ENCODE results near the gene CNN2. TPM values are rescaled to one million over a fixed set of nuclear protein-coding genes. Genes with fewer than 3 reads are reported as not detected.

CNN2 gene
- total RNA-seq, 1 donor from 2014 or later: 120 TPM

DNA sequence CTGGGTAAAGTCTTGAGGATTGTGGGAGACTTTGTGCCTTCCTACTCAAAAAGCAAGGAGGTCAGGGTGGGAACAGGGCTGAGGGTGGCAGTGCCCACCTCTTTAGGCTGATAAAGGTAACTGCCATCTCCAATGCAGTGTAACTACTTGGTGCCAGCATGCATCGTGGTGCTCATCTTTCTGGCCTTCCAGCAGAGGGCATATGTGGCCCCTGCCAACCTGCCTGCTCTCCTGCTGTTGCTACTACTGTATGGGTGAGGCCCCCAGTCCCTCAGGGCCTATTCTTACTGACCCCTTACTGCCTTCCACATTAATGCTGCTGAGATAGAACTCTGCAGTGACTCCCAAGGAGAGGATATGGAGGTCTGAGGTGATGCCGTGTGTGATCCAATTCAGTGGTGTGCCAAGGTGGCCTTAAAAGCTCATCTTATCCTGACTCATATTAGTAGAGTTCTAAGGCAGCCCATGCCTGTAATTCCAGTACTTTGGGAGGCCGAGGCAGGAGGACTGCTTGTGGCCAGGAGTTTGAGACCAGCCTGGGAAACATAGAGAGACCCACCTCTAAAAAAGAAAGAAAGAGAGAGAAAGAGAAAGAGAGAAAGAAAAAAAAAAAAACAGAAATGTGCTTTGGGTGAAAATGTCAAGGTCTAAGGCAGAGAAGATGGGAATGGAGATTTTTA is 30.9 kb downstream of the CNN2 start:
- DNase-seq (ENCODE audit: low spot score): no peak

DNA sequence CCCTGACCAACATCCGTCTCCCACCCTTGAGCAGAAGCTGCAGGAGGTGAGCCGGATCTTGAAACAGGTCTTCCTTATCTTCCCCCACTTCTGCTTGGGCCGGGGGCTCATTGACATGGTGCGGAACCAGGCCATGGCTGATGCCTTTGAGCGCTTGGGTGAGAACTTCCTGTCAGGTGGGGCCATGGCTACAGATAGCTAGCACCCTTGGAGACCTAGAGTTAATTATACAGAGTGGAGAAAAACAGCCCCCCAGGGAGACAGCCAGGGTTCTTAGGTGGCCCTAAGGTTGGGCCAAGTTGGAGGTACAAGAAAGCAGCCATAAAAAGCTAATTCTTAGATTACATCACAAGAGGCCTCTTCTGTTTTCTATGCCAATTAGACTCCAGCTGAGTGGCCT is 31.7 kb downstream of the CNN2 start:
- intact Hi-C loops (cut with DNase I): no loop called here
- DNase-seq (ENCODE audit: low spot score): no peak
- ATAC-seq: no peak

More for the DNA sequence above, 30.9 kb downstream of the CNN2 start:
- intact Hi-C loops (cut with DNase I): no loop called here
- ATAC-seq: no peak

DNA sequence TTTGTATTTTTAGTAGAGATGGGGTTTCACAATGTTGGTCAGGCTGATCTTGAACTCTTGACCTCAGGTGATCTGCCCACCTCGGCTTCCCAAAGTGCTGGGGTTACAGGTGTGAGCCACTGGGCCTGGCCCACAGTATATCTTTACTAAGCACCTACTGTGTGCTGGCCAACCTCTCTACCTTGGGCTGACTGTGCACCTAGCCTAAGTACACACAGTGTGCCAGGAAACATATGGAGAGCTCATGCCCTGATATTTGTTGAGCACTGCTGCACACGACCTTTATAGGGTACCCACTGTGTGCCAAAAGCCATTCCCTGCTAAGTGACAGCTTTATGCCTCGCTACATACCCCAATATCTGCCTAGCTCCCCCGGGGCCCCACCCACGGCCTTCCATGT is 34.3 kb downstream of the CNN2 start:
- no peak for ATAC-seq
- intact Hi-C loops (cut with DNase I): no loop called here
- DNase-seq (ENCODE audit: low spot score): no peak

DNA sequence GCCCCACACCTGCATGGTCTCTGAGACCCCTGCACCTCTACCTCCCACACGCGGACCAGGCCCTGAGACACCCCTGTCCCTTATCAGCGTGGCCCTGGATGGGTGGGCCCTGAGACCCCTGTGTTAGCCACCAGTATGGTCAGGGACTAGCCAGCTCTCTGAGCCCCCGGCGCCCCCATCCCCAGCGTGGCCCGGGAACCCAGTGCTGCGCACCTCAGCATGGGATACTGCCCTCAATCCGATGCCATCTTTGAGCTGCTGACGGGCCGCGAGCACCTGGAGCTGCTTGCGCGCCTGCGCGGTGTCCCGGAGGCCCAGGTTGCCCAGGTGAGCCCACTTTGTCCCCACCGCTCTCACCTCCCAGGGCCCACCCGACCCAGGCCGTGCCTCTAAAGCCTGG is 35.6 kb downstream of the CNN2 start:
- intact Hi-C loops (cut with DNase I): no loop called here
- DNase-seq (ENCODE audit: low spot score) (no peak), ATAC-seq (no peak)

DNA sequence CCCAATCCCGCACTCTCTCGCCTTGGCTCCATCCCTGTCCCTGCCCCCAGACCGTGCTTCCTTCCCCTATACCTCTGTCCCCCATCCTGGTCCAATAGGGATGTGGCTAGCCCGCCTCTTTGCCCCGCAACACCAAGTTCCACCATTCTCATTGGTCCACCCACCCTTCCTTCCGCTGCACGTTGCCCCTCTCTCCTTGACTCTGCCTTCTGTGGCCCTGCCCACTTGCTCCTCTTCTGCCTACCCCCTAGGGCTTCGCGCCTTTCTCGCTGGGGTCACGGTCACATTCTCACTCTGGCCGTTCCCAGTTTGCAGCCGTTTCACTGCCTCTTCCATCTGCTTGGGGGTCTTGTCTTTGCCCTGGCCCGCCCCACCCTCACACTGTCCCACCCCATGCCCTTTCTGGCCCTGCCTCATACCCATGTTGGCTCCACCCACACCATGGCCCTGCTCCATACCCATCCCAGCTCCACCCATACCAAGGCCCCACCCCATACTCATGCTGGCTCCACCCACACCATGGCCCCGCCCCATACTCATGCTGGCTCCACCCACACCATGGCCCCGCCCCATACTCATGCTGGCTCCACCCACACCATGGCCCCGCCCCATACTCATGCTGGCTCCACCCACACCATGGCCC is 36.1 kb downstream of the CNN2 start:
- no peak for ATAC-seq

DNA sequence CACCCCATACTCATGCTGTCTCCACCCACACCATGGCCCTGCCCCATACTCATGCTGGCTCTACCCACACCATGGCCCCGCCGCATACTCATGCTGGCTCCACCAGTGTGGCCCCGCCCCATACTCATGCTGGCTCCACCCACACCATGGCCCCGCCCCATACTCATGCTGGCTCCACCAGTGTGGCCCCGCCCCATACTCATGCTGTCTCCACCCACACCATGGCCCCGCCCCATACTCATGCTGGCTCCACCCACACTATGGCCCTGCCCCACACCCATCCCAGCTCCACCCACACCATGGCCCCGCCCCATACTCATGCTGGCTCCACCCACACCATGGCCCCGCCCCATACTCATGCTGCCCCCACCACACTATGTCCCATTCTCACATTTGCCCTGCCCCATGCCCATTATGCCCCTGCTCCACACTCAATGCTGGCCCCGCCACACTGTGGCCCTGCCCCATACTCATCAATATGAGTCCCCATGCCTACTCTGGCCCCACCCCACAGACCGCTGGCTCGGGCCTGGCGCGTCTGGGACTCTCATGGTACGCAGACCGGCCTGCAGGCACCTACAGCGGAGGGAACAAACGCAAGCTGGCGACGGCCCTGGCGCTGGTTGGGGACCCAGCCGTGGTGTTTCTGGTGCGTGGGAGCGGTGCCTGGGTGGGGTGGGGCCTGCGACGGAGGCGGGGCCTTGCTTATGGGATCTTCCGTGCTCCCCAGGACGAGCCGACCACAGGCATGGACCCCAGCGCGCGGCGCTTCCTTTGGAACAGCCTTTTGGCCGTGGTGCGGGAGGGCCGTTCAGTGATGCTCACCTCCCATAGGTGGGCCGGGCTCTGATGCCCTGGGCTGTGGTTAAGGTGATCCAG is 36.9 kb downstream of the CNN2 start:
- DNase-seq (ENCODE audit: low spot score): peak; percentile 60
- ATAC-seq: no peak
- intact Hi-C loops (cut with DNase I): no loop called here

More for the DNA sequence above, 36.1 kb downstream of the CNN2 start:
- DNase-seq (ENCODE audit: low spot score): no peak
- intact Hi-C loops (cut with DNase I): no loop called here

DNA sequence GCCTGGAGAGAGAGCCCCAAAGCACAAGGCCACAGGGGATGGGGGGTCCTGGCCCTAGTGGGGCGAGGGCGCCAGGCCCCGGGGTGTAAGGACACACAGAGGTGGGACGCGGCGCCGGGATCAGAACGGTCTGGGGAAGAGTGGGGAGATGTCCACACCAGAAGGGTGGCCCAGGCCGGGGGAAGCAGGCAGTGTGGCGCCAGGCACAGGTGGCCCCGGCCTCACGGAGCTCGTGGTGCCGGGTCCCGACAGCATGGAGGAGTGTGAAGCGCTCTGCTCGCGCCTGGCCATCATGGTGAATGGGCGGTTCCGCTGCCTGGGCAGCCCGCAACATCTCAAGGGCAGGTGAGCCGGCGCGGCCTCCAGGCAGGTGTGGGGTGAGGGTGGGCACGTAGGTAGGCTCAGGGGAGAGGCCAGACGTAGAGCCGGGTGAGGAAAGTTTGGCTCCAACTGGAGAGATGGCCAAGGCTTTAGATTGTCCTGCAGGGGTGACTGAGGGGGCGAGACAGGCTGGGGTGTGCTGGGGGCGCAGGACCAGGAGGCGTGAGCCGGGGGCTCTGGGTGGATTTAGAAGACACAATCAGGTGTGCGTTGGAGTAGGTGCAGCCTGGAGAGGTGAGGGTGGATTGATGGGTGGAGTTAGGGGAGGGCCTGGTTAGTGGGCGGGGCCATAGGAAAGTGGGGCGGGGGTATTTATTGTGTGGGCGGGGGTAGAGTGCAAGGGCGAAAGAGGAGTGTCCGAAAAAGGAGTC is 37.7 kb downstream of the CNN2 start:
- intact Hi-C loops (cut with DNase I): no loop called here
- ATAC-seq (no peak), DNase-seq (ENCODE audit: low spot score) (peak; percentile 60)

DNA sequence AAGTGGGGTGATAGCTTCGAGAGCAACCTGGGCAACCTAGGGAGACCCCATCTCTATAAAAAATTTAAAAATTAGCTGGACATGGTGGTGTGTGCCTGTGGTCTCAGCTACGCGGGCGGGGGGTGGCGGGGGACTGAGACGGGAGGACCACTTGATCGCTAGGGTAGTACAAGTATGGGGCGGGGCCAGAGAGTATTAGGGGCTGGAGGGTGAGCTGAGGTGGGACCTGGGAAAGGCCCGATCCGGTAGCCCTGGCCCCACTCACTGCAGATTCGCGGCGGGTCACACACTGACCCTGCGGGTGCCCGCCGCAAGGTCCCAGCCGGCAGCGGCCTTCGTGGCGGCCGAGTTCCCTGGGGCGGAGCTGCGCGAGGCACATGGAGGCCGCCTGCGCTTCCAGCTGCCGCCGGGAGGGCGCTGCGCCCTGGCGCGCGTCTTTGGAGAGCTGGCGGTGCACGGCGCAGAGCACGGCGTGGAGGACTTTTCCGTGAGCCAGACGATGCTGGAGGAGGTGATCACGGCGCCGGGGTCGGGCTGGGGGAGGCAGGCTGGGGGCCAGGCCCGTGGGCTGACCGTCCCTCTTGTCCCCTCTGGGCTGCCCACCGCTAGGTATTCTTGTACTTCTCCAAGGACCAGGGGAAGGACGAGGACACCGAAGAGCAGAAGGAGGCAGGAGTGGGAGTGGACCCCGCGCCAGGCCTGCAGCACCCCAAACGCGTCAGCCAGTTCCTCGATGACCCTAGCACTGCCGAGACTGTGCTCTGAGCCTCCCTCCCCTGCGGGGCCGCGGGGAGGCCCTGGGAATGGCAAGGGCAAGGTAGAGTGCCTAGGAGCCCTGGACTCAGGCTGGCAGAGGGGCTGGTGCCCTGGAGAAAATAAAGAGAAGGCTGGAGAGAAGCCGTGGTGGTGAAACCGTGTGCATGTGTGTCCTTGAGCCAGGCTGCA is 38.5 kb downstream of the CNN2 start:
- intact Hi-C loops (cut with DNase I): no loop called here
- ATAC-seq (peak; percentile 62), DNase-seq (ENCODE audit: low spot score) (peak; percentile 76)

DNA sequence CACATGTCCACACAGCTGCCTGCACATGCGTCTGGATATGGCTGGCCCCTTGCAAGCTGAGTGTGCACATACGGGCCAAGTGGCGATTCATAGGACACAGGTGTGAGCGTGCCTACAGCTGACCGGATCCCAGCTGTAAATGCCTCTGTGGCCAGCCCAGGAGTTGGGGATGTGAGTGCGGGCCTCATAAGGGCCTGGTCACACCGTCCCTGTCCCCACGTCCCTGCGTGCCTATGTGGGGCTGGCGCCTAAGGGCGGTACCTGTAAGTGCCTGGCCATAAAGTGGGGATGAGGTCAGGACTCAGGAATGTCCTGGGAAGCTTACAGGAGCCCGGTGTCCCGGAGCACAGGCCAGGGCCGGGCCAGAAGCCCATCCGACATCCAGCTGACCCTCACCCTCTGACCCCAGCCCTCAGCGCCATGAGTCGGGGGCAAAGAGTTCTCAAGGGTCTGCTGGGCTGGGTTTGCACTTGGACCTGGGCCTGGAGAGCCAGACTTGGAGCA is 39.2 kb downstream of the CNN2 start:
- no peak for ATAC-seq
- intact Hi-C loops (cut with DNase I): no loop called here
- peak; percentile 56 for DNase-seq (ENCODE audit: low spot score)

DNA sequence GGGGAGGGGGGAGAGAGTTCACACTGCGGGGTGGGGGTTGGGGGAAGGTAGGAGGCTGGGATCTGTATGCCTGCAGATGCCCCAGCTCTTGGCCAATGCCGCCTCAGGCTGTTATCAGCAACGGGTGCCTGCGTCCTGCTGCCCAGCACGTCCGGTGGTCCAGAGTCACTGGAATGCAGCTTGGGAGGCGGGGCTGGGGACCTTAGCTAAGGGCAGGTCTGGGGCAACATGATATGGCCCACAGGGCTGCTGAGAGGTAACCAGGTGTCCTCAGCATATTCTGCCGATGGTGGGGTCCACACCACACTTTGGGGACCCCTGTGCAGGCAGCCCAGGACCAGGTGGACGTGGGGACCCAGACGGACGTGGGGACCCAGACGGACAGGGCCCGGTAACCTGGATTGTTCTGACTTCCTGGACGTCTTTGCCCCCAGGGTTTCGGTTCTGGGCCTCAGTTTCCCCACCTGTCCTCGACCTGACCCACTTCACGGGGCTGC is 39.9 kb downstream of the CNN2 start:
- DNase-seq (ENCODE audit: low spot score): peak; percentile 54
- ATAC-seq: no peak
- intact Hi-C loops (cut with DNase I): no loop called here

DNA sequence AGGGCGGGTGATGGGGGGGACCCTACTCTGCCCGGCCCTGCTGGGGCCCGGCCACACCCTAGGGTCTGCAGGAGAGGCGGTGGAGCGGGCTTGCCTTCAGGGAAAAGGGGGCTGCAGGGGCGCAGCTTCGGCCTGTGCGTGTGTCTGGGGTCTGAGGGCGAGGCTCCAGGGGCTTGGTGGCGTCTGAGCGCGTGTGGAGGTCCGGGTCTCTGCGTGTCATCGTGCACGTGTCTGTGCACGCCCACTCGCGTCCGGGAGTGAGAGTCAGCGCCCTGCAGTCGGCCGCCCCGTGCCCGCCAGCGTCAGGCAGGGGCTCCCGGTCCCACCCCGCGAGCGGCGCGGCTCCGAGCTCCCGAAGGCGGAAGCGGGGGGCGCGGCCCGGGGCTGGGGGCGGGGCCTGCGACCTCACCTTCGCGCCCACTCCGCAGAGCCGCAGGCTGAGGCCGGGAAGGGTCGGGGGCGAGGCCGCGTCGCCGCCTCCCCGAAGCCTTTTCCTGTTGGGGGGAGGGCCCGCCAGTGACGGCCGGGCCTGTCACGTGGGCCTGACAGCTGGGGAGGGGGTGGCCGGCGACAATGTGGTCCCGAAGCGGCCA is 40.4 kb downstream of the CNN2 start, which contains the start of gene ARHGAP45:
ARHGAP45 (plus strand) TSS at position 420 of the 593 bp plus-strand sequence. CDS start 239 bp downstream, outside the sequence.
- peak; percentile 62 for DNase-seq (ENCODE audit: low spot score)
- ATAC-seq: no peak
- intact Hi-C loops (cut with DNase I): no loop called here

DNA sequence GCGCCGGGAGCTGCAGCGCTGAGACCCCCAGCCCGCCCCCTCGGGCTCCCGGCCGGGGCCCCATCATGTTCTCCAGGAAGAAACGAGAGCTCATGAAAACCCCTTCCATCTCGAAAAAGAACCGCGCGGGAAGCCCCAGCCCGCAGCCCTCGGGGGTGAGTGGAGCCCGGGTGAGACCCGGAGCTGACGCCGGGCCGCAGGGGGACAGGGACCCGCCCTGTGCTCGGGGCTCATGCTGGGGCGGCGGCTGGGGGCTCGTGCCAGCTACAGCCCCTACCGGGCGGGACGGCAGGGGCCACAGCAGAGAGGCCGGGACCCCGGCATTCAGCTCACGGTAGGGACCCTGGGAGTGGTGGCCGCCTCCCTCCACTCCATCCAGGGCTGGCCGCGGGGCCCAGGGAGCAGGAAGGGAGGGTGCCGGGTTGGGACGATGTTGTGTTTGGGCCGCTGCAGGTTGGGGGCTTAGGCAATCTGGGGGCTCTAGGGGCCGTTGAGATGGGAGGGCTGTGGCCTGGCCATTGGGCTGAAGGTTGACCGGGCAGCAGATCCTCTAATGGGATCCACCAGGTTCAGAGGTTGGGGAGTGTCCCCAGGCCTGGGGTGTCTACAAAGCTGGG is 41.0 kb downstream of the CNN2 start:
- no peak for ATAC-seq

DNA sequence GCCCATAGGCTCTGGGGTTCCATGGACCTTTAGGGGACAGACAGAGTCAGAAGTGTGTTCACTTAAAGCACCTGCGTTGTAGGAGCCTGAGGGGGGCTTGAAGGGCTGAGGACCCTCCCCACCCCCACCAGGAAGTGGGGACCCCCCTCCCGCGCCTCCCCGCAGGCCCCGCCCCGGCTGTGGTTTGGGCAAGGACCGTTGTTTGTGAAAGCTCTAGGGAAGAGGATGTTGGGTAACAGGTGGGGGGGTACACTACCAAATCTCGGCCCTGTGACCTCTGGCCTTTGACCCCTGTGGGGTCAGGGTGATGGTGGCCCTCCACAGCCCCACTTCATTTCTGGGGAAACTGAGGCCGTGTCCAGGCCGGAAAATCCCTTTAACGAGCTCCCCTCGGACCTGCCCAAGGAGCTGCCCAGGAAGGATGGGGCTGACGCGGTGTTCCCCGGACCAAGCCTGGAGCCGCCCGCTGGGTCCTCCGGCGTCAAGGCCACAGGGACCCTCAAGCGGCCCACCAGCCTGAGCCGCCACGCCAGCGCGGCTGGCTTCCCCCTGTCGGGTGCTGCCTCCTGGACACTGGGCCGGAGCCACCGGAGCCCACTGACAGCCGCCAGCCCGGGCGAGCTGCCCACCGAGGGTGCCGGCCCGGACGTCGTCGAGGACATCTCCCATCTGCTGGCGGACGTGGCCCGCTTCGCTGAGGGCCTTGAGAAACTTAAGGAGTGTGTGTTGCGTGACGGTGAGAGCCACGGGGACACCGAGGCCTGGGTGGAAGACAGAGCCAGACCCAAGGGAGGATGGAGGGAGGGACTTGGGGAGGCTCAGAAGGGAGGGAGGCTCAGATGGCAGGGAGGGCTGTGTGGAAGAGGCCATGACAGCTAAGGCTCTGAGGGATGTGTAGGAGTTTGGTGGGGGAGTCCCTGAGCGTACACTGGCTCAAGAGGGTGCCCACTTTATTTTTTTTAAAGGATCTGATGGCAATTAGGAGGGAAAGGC is 41.9 kb downstream of the CNN2 start:
- peak; percentile 78 for DNase-seq (ENCODE audit: low spot score)
- intact Hi-C loops (cut with DNase I): no loop called here
- peak; percentile 36 for ATAC-seq

More for the DNA sequence above, 41.0 kb downstream of the CNN2 start:
- intact Hi-C loops (cut with DNase I): no loop called here
- DNase-seq (ENCODE audit: low spot score): peak; percentile 53

DNA sequence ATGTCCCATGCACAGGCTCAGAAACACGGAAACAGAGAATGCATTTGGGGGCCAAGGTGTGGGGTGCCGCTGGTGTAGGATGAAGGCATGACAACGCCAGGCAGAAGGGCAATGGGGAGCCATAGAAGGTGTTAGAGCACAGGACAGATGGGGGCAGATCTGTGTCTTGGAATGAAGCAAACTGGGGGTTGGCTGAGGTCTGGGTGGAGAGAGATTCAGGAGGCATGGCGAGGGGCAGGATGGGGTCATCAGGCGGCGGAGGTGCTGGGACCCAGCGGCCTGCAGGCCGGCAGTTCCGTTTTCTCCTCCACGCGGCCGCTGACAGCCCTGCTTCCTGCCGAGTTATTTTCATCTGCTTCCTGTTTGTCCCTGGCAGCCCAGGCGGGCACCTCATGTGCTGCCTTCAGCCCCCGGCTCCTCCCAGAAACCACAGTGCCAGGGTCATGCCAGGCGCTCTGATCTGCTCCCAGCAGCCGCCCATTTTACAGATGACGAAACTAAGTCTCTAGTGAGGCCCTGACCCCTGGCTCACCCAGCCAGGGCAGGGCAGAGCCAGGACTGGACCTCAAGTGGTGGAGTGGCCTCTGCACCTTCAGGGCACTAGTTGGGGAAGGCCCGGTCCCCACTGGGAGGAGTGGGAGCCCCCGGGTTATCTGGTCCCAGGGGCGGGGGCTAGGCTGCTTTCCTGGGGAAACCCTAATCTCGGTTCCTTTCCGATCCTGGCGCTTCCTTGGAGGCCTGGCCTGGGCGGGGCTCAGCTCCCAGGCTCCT is 42.8 kb downstream of the CNN2 start:
- DNase-seq (ENCODE audit: low spot score): peak; percentile 76
- intact Hi-C loops (cut with DNase I): no loop called here
- peak; percentile 57 for ATAC-seq

DNA sequence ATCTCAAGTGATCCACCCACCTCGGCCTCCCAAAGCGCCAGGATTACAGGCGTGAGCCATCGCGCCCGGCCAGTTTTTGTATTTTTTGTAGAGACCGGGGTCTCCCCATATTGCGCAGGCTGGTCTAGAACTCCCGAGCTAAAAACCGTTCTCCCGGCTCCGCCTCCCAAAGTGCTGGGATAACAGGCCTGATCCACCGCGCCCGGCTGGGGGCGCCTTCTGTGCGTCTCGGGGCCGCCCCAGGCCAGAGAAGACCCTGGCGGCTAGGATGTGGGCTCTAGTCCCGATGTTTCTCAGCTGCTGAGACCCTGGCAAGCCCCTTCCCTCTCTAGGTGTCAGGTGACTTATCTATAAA is 44.1 kb downstream of the CNN2 start:
- intact Hi-C loops (cut with DNase I): no loop called here
- ATAC-seq (no peak), DNase-seq (ENCODE audit: low spot score) (no peak)
